ENCODE results near the gene C15orf39. TPM values are rescaled to one million over a fixed set of nuclear protein-coding genes. Genes with fewer than 3 reads are reported as not detected.

Gene C15orf39
- polyA plus RNA-seq, 1 donor from 2014 or later = not detected

DNA sequence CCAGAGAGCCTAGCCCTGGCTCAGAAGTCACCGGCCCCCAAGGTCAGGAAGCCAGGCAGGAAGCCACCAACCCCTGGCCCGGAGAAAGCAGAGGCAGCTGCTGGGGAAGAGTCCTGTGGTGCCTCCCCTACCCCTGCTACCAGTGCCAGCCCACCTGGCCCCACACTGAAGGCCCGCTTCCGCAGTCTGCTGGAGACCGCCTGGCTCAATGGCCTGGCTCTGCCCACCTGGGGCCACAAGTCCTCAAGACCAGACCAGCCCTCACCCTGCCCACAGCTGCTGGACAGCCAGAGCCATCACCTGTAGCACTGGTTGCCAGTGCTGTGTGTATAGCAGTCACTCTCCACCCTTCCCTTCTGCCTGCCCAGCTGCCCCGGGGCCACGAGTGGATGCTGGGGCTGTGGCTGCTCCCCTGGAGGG lies 9.1 kb downstream of the C15orf39 start:
- Histone ChIP-seq H3K4me2 (ENCODE audit: low read length) (no peak overlapping the region), H3K9me3 (ENCODE audit: low read length) (no peaks in the 10 kb centered on the region), H3K4me3 (ENCODE audit: low read length) (no peak overlapping the region), H4K20me1 (ENCODE audit: insufficient read depth) (no peaks in the 10 kb centered on the region), H3F3A (ENCODE audit: insufficient read depth, low read length, poor library complexity, severe bottlenecking) (no peaks in the 10 kb centered on the region), H3K9ac (ENCODE audit: low read length) (no peak overlapping the region), H2AFZ (ENCODE audit: low read depth, low read length) (no peak overlapping the region), H3K27ac (ENCODE audit: low read length) (no peak overlapping the region), H3K79me2 (replicated peaks; ENCODE audit: insufficient read depth, low read length) (no peaks in the 10 kb centered on the region), H3K36me3 (ENCODE audit: insufficient read depth, low read length) (no peaks in the 10 kb centered on the region), H3K27me3 (ENCODE audit: insufficient read depth, low read depth, low read length) (no peaks in the 10 kb centered on the region), H3K9me2 (ENCODE audit: insufficient read depth, low read length) (no peaks in the 10 kb centered on the region)
- no peak for TF ChIP-seq SMC3 (conservative IDR thresholded peaks at IDR 0.05; ENCODE audit: poor library complexity)
- no peak for TF ChIP-seq MXI1 (conservative IDR thresholded peaks at IDR 0.05; ENCODE audit: poor library complexity, severe bottlenecking)

DNA sequence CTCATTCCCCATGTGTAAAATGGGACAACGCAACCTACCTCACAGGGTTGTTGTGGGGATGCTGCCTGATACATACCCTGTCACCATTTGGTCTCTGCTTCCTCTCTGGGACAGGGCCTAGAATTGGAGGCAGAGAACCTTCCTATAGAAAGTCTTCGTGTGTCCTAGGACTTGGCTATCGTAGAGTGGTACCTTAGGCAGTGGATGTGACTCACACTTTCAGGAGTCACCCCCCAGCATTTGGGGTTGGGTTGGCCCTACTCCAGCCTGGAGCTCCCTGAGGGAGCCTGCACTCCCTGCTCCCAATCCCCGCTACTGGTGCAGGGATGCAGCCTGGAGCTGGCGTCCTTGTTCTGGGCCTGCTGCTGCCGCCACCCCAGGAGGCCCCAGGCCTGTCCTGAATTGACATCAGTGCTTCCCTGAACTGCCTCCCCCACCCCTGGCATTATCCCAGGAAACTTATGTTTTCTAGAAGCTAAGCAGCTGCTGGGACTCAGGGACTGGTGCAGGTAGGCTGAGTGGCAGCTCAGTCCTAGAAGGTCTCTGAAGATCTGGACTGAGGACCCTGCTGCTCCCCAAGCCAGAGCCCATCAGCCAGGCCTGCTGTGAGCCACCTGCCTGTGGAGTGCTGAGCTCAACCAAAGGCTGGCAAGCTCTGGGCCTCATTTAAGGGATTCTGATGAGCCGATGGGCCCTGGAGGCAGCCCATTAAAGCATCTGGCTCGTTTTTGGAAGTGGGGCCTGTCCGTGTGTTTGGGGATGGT lies 9.9 kb downstream of the C15orf39 start:
- Histone ChIP-seq H4K20me1 (ENCODE audit: insufficient read depth) (no peaks in the 10 kb centered on the region), H3K9ac (ENCODE audit: low read length) (no peak overlapping the region), H3K9me2 (ENCODE audit: insufficient read depth, low read length) (no peaks in the 10 kb centered on the region), H3K4me2 (ENCODE audit: low read length) (no peak overlapping the region), H3K36me3 (ENCODE audit: insufficient read depth, low read length) (no peaks in the 10 kb centered on the region), H3K9me3 (ENCODE audit: low read length) (no peaks in the 10 kb centered on the region), H3K79me2 (replicated peaks; ENCODE audit: insufficient read depth, low read length) (no peaks in the 10 kb centered on the region), H3K27me3 (ENCODE audit: insufficient read depth, low read depth, low read length) (no peaks in the 10 kb centered on the region), H3K27ac (ENCODE audit: low read length) (no peak overlapping the region), H2AFZ (ENCODE audit: low read depth, low read length) (no peak overlapping the region), H3F3A (ENCODE audit: insufficient read depth, low read length, poor library complexity, severe bottlenecking) (no peaks in the 10 kb centered on the region), H3K4me3 (ENCODE audit: low read length) (no peak overlapping the region)
- TF ChIP-seq TAF1 (IDR thresholded peaks at IDR 0.05; ENCODE audit: low read depth) (no peak), POLR2AphosphoS5 (IDR thresholded peaks at IDR 0.05) (no peak), SMC3 (conservative IDR thresholded peaks at IDR 0.05; ENCODE audit: poor library complexity) (no peak), EZH2 (IDR thresholded peaks at IDR 0.05; ENCODE audit: borderline replicate concordance, insufficient read depth, low read length, poor library complexity, severe bottlenecking) (no peak), RAD21 (conservative IDR thresholded peaks at IDR 0.05) (no peak), MXI1 (conservative IDR thresholded peaks at IDR 0.05; ENCODE audit: poor library complexity, severe bottlenecking) (no peak), EP300 (conservative IDR thresholded peaks at IDR 0.05; ENCODE audit: poor library complexity, severe bottlenecking) (no peak)
- TF ChIP-seq, protein P1, sequence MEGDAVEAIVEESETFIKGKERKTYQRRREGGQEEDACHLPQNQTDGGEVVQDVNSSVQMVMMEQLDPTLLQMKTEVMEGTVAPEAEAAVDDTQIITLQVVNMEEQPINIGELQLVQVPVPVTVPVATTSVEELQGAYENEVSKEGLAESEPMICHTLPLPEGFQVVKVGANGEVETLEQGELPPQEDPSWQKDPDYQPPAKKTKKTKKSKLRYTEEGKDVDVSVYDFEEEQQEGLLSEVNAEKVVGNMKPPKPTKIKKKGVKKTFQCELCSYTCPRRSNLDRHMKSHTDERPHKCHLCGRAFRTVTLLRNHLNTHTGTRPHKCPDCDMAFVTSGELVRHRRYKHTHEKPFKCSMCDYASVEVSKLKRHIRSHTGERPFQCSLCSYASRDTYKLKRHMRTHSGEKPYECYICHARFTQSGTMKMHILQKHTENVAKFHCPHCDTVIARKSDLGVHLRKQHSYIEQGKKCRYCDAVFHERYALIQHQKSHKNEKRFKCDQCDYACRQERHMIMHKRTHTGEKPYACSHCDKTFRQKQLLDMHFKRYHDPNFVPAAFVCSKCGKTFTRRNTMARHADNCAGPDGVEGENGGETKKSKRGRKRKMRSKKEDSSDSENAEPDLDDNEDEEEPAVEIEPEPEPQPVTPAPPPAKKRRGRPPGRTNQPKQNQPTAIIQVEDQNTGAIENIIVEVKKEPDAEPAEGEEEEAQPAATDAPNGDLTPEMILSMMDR (IDR thresholded peaks at IDR 0.05; ENCODE audit: poor library complexity, severe bottlenecking) = no peak
- TF ChIP-seq, protein P2, sequence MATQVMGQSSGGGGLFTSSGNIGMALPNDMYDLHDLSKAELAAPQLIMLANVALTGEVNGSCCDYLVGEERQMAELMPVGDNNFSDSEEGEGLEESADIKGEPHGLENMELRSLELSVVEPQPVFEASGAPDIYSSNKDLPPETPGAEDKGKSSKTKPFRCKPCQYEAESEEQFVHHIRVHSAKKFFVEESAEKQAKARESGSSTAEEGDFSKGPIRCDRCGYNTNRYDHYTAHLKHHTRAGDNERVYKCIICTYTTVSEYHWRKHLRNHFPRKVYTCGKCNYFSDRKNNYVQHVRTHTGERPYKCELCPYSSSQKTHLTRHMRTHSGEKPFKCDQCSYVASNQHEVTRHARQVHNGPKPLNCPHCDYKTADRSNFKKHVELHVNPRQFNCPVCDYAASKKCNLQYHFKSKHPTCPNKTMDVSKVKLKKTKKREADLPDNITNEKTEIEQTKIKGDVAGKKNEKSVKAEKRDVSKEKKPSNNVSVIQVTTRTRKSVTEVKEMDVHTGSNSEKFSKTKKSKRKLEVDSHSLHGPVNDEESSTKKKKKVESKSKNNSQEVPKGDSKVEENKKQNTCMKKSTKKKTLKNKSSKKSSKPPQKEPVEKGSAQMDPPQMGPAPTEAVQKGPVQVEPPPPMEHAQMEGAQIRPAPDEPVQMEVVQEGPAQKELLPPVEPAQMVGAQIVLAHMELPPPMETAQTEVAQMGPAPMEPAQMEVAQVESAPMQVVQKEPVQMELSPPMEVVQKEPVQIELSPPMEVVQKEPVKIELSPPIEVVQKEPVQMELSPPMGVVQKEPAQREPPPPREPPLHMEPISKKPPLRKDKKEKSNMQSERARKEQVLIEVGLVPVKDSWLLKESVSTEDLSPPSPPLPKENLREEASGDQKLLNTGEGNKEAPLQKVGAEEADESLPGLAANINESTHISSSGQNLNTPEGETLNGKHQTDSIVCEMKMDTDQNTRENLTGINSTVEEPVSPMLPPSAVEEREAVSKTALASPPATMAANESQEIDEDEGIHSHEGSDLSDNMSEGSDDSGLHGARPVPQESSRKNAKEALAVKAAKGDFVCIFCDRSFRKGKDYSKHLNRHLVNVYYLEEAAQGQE (IDR thresholded peaks at IDR 0.05; ENCODE audit: borderline replicate concordance) = no peak

All from neural cell (in vitro differentiated cells).